GM18505 (cell line): Measurements from ENCODE around the gene PDE10A.
"Not testable (repeated sequence)": the region's sequence is repeated elsewhere in the genome, so short reads cannot be mapped to it uniquely, and the experiment has no call there.

Source experiments
- ATAC-seq: cut with Tn5 transposase; IDR thresholded peaks from one replicate; pipeline ENCODE4 v1.9.1; 2021; ENCODE audit not compliant: unreplicated experiment
- POLR2A ChIP-seq: IDR thresholded peaks from 4 replicates; pipeline ENCODE4 v1.6.1; 2011; ENCODE audit warnings: borderline replicate concordance; ENCODE audit not compliant: insufficient read depth, insufficient read length; ENCODE audit errors: extremely low read depth

The PDE10A gene

GRCh38 chr6:165635965-165636364 is 27.1 kb downstream of the PDE10A start:
- ATAC-seq = no peak
- TF ChIP-seq POLR2A = no peak

DNA sequence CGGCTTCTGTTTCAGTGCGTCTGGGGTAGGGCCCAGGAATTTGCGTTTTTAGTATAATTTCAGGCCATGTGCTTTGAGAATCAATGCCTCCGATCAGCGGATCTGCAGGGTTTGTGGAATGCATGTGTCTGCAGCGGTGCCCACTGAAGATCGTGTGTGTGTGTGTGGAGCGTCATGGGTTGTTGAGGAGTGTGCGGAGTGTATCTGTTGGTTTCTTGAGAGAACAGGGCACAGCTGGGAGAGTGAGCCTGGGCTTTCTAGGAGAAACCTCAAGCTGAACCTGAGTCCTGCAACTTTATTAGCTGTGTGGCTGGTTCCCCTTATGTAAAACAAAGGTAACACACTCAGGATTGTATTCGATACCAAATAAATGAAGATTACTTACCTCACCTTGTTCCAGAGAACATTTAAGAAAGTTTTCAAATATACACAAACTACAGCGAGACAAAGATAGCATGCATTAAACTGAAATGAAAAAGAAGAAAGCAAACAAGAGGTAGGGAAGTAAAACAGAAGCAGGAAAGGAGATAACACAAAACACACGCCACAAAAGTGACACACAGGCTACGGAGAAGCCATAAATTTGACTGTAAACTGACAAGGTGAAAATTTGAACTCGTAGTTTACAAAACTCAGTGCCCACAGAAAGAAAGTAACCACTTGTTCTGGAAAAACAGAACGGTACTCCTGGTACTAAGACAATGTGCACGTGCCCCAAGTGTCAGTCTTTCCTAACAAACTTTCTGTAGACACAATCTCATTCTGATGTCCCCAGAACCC is 28.8 kb downstream of the PDE10A start:
- TF ChIP-seq POLR2A = no peak
- ATAC-seq = no peak

GRCh38 chr6:165632194-165632593 is 30.8 kb downstream of the PDE10A start:
- TF ChIP-seq POLR2A = no peak
- no peak for ATAC-seq

DNA sequence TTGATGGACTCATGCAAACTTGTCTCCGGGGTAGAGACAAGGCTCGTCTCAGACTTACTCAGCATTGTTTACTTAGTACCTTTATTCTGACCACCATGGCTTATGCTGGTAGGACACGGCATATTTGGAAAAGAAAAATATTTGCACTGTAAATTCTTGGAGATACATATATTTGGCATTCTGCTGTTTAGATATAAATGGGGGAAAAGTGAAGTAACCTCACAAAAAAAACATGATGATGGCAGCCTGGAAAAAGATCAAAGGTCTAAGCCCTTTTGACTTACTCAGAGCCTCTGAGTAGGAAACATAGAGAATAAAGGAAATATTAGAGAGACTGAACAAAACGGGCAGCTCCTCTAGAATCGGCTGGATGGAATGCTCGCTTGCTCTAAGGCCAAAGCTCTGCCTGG is 32.5 kb downstream of the PDE10A start:
- no peak for TF ChIP-seq POLR2A
- no peak for ATAC-seq

DNA sequence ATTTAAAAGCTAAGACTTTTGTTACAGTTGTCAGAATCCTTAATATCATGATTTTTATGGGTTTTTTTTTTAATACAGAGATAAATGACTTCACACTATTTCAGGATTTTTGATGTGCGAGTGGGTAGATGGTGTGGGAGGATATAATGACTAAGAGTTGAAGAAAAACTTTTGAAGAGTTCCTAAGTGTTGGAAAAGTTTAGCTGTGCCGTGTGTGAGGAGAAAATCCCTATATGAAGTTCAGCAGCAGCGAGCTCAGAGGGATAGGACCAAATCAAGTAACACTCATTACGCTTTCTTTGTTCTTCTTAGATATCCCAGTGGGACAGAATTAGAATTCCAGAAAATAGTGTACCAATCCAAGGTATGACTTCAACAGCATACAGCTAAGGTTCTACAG is 34.1 kb downstream of the PDE10A start:
- ATAC-seq = no peak
- no peak for TF ChIP-seq POLR2A

DNA sequence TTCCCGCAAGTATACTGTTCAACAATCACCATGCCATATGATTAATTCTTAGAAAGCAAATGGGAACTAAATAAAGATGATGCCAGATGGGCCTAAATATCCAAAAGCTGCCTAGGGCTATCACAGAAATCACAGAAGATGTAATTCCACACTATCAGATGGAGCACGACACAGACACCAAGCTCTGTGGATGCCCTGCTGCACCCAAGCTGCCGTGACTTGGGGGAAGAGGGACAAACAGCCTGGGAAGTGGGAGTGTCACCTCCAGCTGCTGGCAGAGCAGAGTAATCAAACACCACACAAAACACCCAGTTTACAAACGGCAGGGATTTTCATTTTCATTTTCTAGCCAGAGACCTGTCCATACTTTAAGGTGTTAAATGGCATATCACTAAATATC is 35.7 kb downstream of the PDE10A start:
- no peak for TF ChIP-seq POLR2A
- no peak for ATAC-seq

DNA sequence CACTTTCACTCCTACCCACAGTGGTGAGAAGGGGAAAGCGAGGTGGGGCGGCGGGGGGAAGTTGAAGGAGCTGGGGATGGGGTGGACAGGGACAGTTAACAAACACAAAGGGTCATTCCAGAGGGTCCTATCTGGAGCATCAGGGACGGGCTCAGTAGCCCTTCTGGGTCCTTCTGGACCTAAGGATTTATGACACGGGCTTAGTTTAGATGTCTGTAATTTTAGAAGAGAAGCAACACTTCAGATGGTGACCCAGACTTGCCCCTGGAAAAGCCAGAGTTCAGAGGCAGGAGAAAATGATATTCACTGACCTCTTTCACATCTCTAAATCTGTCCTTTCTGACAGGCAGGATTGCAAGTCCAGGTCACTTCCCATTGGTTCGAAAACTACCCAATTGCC is 36.3 kb downstream of the PDE10A start:
- TF ChIP-seq POLR2A = no peak
- ATAC-seq = no peak

DNA sequence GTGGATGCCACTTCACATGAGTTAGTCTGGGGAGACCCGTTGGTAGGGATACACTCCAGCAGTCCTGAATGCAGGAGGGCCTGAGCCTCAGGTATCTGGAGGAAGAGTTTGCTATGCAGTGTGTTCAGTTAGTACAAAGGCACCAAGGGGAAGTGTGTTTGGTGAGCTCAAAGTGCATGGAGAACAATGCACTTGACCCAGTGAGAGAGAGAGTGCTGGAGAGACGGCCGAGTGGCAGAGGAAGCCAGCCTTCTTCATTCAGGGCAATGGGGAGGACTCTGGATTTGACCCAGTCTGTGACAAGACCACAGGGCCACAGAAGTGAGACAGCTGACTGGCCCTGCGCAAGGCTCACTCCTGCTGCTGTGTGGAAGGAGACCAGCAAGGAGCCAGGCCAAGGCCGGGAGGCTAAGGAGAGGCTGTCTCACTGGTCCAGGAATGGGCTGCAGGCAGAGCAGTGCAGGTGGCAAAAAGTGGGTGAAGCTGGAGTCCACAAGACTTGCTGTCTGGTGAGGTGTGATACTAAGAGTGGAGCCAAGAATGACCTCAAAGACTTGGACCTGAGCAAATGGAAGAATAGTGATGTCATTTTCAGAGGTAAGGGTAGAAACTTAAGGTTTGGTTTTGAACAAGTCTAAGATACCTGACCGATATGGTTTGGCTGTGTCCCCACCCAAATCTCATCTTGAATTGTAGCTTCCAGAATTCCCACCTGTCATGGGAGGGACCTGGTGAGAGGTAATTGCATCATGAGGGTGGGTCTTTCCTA is 38.0 kb downstream of the PDE10A start:
- TF ChIP-seq POLR2A = no peak
- no peak for ATAC-seq

DNA sequence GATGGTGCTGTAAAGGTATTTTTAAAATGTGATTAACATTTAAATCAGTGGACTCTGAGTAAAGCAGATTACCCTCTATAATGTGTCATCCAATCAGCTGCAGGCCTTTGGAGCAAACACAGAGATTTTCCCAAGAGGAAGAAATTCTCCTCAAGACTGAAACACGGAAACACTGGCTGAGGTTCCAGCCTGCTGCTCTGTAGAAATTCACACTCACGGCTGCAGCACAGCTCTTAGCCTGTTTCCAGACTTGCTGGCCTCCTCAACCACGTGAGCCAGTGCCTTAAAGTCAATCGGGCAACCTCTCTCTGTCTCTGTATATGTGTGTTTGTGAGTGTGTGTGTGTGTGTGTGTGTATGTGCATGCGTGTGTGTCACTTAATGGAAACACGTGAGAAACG is 41.1 kb downstream of the PDE10A start:
- no peak for TF ChIP-seq POLR2A
- no peak for ATAC-seq

GRCh38 chr6:165618891-165619290 is 44.1 kb downstream of the PDE10A start:
- not testable (repeated sequence) for ATAC-seq

DNA sequence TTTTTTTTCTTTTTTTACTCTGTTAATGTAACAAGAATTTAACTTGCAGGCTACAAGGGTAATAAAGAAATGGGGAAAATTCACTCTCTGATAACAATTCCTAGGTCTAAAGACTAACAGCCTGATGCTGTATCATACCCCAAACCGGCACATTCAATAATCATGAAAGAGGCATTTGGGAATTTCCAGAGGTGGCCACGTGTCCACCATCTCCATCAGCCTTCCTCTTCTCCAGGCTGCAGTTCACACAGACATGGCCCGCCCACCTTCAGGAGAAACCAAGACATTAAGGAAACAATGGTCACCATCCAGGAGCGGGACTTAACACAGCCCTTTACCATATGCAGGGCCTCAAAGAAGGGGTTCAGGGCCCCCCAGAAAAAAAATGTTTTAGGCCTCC is 44.8 kb downstream of the PDE10A start:
- ATAC-seq = no peak

GRCh38 chr6:165617528-165617927 is 45.5 kb downstream of the PDE10A start:
- no peak for ATAC-seq
- TF ChIP-seq POLR2A = no peak

More for the DNA sequence above, 44.8 kb downstream of the PDE10A start:
- no peak for TF ChIP-seq POLR2A

- TF ChIP-seq POLR2A = no peak
- no peak for ATAC-seq
These were observed 46.9 kb downstream of the PDE10A start for GRCh38 chr6:165616116-165616515.

- peak; percentile 90 for ATAC-seq
- no peak for TF ChIP-seq POLR2A
These were observed 47.4 kb downstream of the PDE10A start for GRCh38 chr6:165615636-165616035.
